B cell (primary cell): ENCODE data around the gene FCN2.

Experiments used
- EZH2 ChIP-seq: IDR thresholded peaks from 2 replicates; pipeline ENCODE4 v1.6.1; 2012; ENCODE audit warnings: borderline replicate concordance, low read depth, mild to moderate bottlenecking, moderate library complexity, low read length; ENCODE audit not compliant: insufficient read depth, poor library complexity, severe bottlenecking
- TF ChIP-seq, protein P1 (sequence below): fragments of 200-600 bp; IDR thresholded peaks from one replicate; pipeline ENCODE4 v1.8.0; 2022; ENCODE audit warnings: antibody characterized with exemption, mild to moderate bottlenecking

DNA sequence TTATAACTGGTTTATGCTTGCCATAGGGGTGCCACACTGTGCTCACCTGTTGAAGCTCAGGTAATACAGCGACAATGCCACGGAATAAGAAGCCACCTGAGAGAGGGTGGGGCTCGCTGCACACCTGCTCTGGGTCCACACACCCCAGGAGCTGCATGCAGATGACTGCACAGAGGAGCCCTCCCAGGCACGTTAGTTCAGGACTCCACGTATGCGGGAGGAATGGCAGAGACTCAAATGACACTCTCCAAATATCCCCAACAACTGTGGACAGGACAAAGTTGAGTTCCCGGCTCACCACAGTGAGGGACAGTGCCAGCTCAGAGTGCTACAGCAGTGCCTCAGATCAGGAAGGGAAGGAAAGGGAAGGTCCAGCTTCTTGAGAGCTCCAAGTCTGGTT lies 42.9 kb downstream of the FCN2 start:
- no peak for TF ChIP-seq EZH2
- TF ChIP-seq, protein P1, sequence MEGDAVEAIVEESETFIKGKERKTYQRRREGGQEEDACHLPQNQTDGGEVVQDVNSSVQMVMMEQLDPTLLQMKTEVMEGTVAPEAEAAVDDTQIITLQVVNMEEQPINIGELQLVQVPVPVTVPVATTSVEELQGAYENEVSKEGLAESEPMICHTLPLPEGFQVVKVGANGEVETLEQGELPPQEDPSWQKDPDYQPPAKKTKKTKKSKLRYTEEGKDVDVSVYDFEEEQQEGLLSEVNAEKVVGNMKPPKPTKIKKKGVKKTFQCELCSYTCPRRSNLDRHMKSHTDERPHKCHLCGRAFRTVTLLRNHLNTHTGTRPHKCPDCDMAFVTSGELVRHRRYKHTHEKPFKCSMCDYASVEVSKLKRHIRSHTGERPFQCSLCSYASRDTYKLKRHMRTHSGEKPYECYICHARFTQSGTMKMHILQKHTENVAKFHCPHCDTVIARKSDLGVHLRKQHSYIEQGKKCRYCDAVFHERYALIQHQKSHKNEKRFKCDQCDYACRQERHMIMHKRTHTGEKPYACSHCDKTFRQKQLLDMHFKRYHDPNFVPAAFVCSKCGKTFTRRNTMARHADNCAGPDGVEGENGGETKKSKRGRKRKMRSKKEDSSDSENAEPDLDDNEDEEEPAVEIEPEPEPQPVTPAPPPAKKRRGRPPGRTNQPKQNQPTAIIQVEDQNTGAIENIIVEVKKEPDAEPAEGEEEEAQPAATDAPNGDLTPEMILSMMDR = no peak
